Measurements from ENCODE around the gene SHC1. TPM values are rescaled to one million over a fixed set of nuclear protein-coding genes. Genes with fewer than 3 reads are reported as not detected.

Gene SHC1
- total and polyA plus RNA-seq, 2 donors from 2014 or later: 43.8 to 153 TPM

GRCh38 chr1:154913273-154913672, 57.3 kb downstream of the SHC1 start:
- Histone ChIP-seq H3K9me3 (ENCODE audit: control insufficient read depth in 2 of 3, insufficient read depth in 1 of 3, low read length in 3 of 3) (no peaks in the 10 kb centered on the region), H3K36me3 (ENCODE audit: control insufficient read depth in 2 of 3, insufficient read depth in 3 of 3, low read length in 3 of 3) (no peaks in the 10 kb centered on the region), H3K4me1 (ENCODE audit: control insufficient read depth in 2 of 3, insufficient read depth in 2 of 3, low read depth in 1 of 3, low read length in 3 of 3) (no peaks in the 10 kb centered on the region), H3K27ac (ENCODE audit: low read depth in 2 of 2, low read length in 2 of 2) (no peak overlapping the region), H3K4me3 (ENCODE audit: low read length in 3 of 3) (no peak overlapping the region), H3K9ac (ENCODE audit: low read length in 3 of 3) (no peak overlapping the region), H3K27me3 (ENCODE audit: control insufficient read depth, insufficient read depth, low read length) (no peaks in the 10 kb centered on the region)
- intact Hi-C loops (cut with DNase I): no loop called here
- TF ChIP-seq CTCF (IDR thresholded peaks at IDR 0.05; ENCODE audit: borderline replicate concordance, extremely low read depth, insufficient read depth): no peak
- no peak for FAIRE-seq
- DNase-seq: no peak

- DNase-seq (no peak), FAIRE-seq (no peak)
- Histone ChIP-seq H3K4me1 (ENCODE audit: control insufficient read depth in 2 of 3, insufficient read depth in 2 of 3, low read depth in 1 of 3, low read length in 3 of 3) (no peaks in the 10 kb centered on the region), H3K27me3 (ENCODE audit: control insufficient read depth, insufficient read depth, low read length) (no peaks in the 10 kb centered on the region), H3K36me3 (ENCODE audit: control insufficient read depth in 2 of 3, insufficient read depth in 3 of 3, low read length in 3 of 3) (no peaks in the 10 kb centered on the region), H3K27ac (ENCODE audit: low read depth in 2 of 2, low read length in 2 of 2) (no peak overlapping the region), H3K9ac (ENCODE audit: low read length in 3 of 3) (no peak overlapping the region), H3K9me3 (ENCODE audit: control insufficient read depth in 2 of 3, insufficient read depth in 1 of 3, low read length in 3 of 3) (no peaks in the 10 kb centered on the region), H3K4me3 (ENCODE audit: low read length in 3 of 3) (no peak overlapping the region)
- TF ChIP-seq CTCF (IDR thresholded peaks at IDR 0.05; ENCODE audit: borderline replicate concordance, extremely low read depth, insufficient read depth): no peak
- intact Hi-C loops (cut with DNase I): no loop called here
Measured at GRCh38 chr1:154912755-154913154, 57.8 kb downstream of the SHC1 start.

Small RNA genes lying within 50 kb of the gene (microRNA-seq; reads per million reads assigned to microRNA genes)
- gene MIR4258: not detected

Other genes starting within 250 kb of the SHC1 start
- gene KCNN3, start 100.5 kb downstream of the SHC1 start, total RNA-seq: 5.6 TPM
- gene KCNN3, start 100.5 kb downstream of the SHC1 start, polyA plus RNA-seq (ENCODE audit: insufficient read depth, low read depth, low replicate concordance): 2.6 TPM
- gene PMVK, start 34.0 kb downstream of the SHC1 start, total RNA-seq: 42.0 TPM
- 132 TPM for gene PMVK, start 34.0 kb downstream of the SHC1 start, polyA plus RNA-seq (ENCODE audit: insufficient read depth, low read depth, low replicate concordance)
- gene PBXIP1, start 14.6 kb downstream of the SHC1 start, total RNA-seq: 83.9 TPM
- gene PBXIP1, start 14.6 kb downstream of the SHC1 start, polyA plus RNA-seq (ENCODE audit: insufficient read depth, low read depth, low replicate concordance): 115 TPM
- 32.8 TPM for gene PYGO2, start 9.0 kb downstream of the SHC1 start, total RNA-seq
- gene PYGO2, start 9.0 kb downstream of the SHC1 start, polyA plus RNA-seq (ENCODE audit: insufficient read depth, low read depth, low replicate concordance): 26.9 TPM
- 23.1 TPM for gene CKS1B, start 3.9 kb upstream of the SHC1 start, total RNA-seq
- gene CKS1B, start 3.9 kb upstream of the SHC1 start, polyA plus RNA-seq (ENCODE audit: insufficient read depth, low read depth, low replicate concordance): 43.1 TPM
- gene FLAD1, start 12.6 kb upstream of the SHC1 start, total RNA-seq: 34.1 TPM
- gene FLAD1, start 12.6 kb upstream of the SHC1 start, polyA plus RNA-seq (ENCODE audit: insufficient read depth, low read depth, low replicate concordance): 37.9 TPM
- not detected for gene LENEP, start 22.8 kb upstream of the SHC1 start, total RNA-seq
- gene LENEP, start 22.8 kb upstream of the SHC1 start, polyA plus RNA-seq (ENCODE audit: insufficient read depth, low read depth, low replicate concordance): not detected
- 68.7 TPM for gene ZBTB7B, start 32.1 kb upstream of the SHC1 start, total RNA-seq
- 20.1 TPM for gene ZBTB7B, start 32.1 kb upstream of the SHC1 start, polyA plus RNA-seq (ENCODE audit: insufficient read depth, low read depth, low replicate concordance)
- gene DCST2, start 63.0 kb upstream of the SHC1 start, total RNA-seq: 1.4 TPM
- 0.43 TPM for gene DCST2, start 63.0 kb upstream of the SHC1 start, polyA plus RNA-seq (ENCODE audit: insufficient read depth, low read depth, low replicate concordance)
- gene DCST1, start 63.1 kb upstream of the SHC1 start, total RNA-seq: not detected
- gene DCST1, start 63.1 kb upstream of the SHC1 start, polyA plus RNA-seq (ENCODE audit: insufficient read depth, low read depth, low replicate concordance): not detected
- 152 TPM for gene ADAM15, start 80.6 kb upstream of the SHC1 start, total RNA-seq
- gene ADAM15, start 80.6 kb upstream of the SHC1 start, polyA plus RNA-seq (ENCODE audit: insufficient read depth, low read depth, low replicate concordance): 68.4 TPM
- gene EFNA4, start 93.0 kb upstream of the SHC1 start, total RNA-seq: 7.6 TPM
- gene EFNA4, start 93.0 kb upstream of the SHC1 start, polyA plus RNA-seq (ENCODE audit: insufficient read depth, low read depth, low replicate concordance): 11.8 TPM
- 1.7 TPM for gene EFNA3, start 108.1 kb upstream of the SHC1 start, total RNA-seq
- gene EFNA3, start 108.1 kb upstream of the SHC1 start, polyA plus RNA-seq (ENCODE audit: insufficient read depth, low read depth, low replicate concordance): 1.2 TPM
- gene EFNA1, start 157.1 kb upstream of the SHC1 start, total RNA-seq: 133 TPM
- 61.1 TPM for gene EFNA1, start 157.1 kb upstream of the SHC1 start, polyA plus RNA-seq (ENCODE audit: insufficient read depth, low read depth, low replicate concordance)
- 34.8 TPM for gene SLC50A1, start 165.1 kb upstream of the SHC1 start, total RNA-seq
- 61.8 TPM for gene SLC50A1, start 165.1 kb upstream of the SHC1 start, polyA plus RNA-seq (ENCODE audit: insufficient read depth, low read depth, low replicate concordance)
- gene DPM3, start 169.8 kb upstream of the SHC1 start, total RNA-seq: 84.4 TPM
- gene DPM3, start 169.8 kb upstream of the SHC1 start, polyA plus RNA-seq (ENCODE audit: insufficient read depth, low read depth, low replicate concordance): 237 TPM
- 198 TPM for gene KRTCAP2, start 202.6 kb upstream of the SHC1 start, total RNA-seq
- gene KRTCAP2, start 202.6 kb upstream of the SHC1 start, polyA plus RNA-seq (ENCODE audit: insufficient read depth, low read depth, low replicate concordance): 351 TPM
- 2.1 TPM for gene TRIM46, start 203.1 kb upstream of the SHC1 start, total RNA-seq
- gene TRIM46, start 203.1 kb upstream of the SHC1 start, polyA plus RNA-seq (ENCODE audit: insufficient read depth, low read depth, low replicate concordance): 0.28 TPM
- 33.0 TPM for gene THBS3, start 237.2 kb upstream of the SHC1 start, total RNA-seq
- gene THBS3, start 237.2 kb upstream of the SHC1 start, polyA plus RNA-seq (ENCODE audit: insufficient read depth, low read depth, low replicate concordance): 21.4 TPM
- 38.8 TPM for gene MTX1, start 237.9 kb upstream of the SHC1 start, total RNA-seq
- gene MTX1, start 237.9 kb upstream of the SHC1 start, polyA plus RNA-seq (ENCODE audit: insufficient read depth, low read depth, low replicate concordance): 86.9 TPM